C4-2B (cell line): ENCODE measurements around the gene SEC14L6.

Experiments
- ZFX ChIP-seq: fragments of 450-650 bp; IDR thresholded peaks from 2 replicates; pipeline ENCODE4 v1.6.1; 2017
- TF ChIP-seq, protein P1 (sequence below): fragments of 450-650 bp; conservative IDR thresholded peaks from 2 replicates; pipeline ENCODE4 v1.5.1; 2017; ENCODE audit warnings: mild to moderate bottlenecking

DNA sequence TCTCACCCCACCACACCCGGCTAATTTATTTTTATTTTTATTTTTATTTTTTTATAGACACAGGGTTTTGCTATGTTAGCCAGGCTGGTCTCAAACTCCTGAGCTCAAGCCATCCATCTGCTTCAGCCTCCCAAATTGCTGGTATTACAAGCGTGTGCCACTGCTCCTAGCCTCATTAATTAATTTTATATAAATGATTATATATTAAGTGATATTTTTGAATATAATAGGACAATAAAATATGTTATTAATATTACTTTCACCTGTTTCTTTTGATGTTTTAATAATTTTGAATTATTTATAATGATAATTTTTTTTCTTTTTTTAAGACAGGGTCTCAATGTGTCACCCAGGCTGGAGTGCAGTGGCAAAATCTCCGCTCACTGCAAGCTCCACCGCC is 38.9 kb downstream of the SEC14L6 start:
- TF ChIP-seq, protein P1, sequence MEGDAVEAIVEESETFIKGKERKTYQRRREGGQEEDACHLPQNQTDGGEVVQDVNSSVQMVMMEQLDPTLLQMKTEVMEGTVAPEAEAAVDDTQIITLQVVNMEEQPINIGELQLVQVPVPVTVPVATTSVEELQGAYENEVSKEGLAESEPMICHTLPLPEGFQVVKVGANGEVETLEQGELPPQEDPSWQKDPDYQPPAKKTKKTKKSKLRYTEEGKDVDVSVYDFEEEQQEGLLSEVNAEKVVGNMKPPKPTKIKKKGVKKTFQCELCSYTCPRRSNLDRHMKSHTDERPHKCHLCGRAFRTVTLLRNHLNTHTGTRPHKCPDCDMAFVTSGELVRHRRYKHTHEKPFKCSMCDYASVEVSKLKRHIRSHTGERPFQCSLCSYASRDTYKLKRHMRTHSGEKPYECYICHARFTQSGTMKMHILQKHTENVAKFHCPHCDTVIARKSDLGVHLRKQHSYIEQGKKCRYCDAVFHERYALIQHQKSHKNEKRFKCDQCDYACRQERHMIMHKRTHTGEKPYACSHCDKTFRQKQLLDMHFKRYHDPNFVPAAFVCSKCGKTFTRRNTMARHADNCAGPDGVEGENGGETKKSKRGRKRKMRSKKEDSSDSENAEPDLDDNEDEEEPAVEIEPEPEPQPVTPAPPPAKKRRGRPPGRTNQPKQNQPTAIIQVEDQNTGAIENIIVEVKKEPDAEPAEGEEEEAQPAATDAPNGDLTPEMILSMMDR, result no peak
- no peak for TF ChIP-seq ZFX
